Immature natural killer cell (primary cell): ENCODE data around the gene FBF1. TPM values are rescaled to one million over a fixed set of nuclear protein-coding genes. Genes with fewer than 3 reads are reported as not detected.
"Not testable (repeated sequence)": the region's sequence is repeated elsewhere in the genome, so short reads cannot be mapped to it uniquely, and the experiment has no call there.

Experiments used
- DNase-seq, 3 donors: peaks; one replicate each; pipeline ENCODE4 v3.0.0; 2022; ENCODE audit warnings: mixed read lengths in 1 of 3
- H3K27ac Mint-ChIP-seq, 6 donors: one replicate each; pipeline ENCODE4 v1.8.0; 2020; ENCODE audit warnings: mixed read lengths in 6 of 6, mild to moderate bottlenecking in 5 of 6, inconsistent platforms in 4 of 6, moderate library complexity in 3 of 6
- H3K27me3 Mint-ChIP-seq, 3 donors: one replicate each; pipeline ENCODE4 v1.8.0; 2020 to 2021; ENCODE audit warnings: low read depth in 3 of 3, mild to moderate bottlenecking in 3 of 3, mixed read lengths in 3 of 3, moderate library complexity in 3 of 3, inconsistent platforms in 1 of 3
- H3K36me3 Mint-ChIP-seq, 3 donors: one replicate each; pipeline ENCODE4 v1.8.0; 2020; ENCODE audit warnings: mixed read lengths in 3 of 3, inconsistent platforms in 2 of 3, mild to moderate bottlenecking in 2 of 3
- H3K4me1 Mint-ChIP-seq, 2 donors: one replicate each; pipeline ENCODE4 v1.8.0; 2020; ENCODE audit warnings: inconsistent platforms in 2 of 2, mild to moderate bottlenecking in 2 of 2, mixed read lengths in 2 of 2, moderate library complexity in 1 of 2
- H3K4me3 Mint-ChIP-seq, 5 donors: one replicate each; pipeline ENCODE4 v1.8.0; 2020; ENCODE audit warnings: mild to moderate bottlenecking in 5 of 5, mixed read lengths in 5 of 5, inconsistent platforms in 3 of 5, moderate library complexity in 3 of 5
- H3K9me3 Mint-ChIP-seq, 6 donors: one replicate each; pipeline ENCODE4 v1.8.0; 2020; ENCODE audit warnings: mild to moderate bottlenecking in 6 of 6, mixed read lengths in 6 of 6, inconsistent platforms in 4 of 6, moderate library complexity in 3 of 6
- polyA plus RNA-seq, 3 donors: library from polyadenylated mRNA; unstranded; fragments of 300-500 nt; fragmentation: Illumina TruSeq; gene quantifications; one replicate each; pipeline ENCODE4 v1.2.3, GENCODE V29; 2021

FBF1 gene
- polyA plus RNA-seq, 3 donors from 2014 or later = 1.6 to 7.6 TPM; not detected in 1

- H3K27ac Mint-ChIP-seq = peak overlapping the region; percentile 90 to 96 (median 94)
- H3K4me1 Mint-ChIP-seq = peaks cover 23 to 30% of the 10 kb centered on the region in 2 donors
- not testable (repeated sequence) for H3K36me3 Mint-ChIP-seq, H3K27me3 Mint-ChIP-seq, H3K9me3 Mint-ChIP-seq, DNase-seq
- peak overlapping the region in 4 of 5 donors; percentile 35 to 76 (median 43) for H3K4me3 Mint-ChIP-seq
Measured at GRCh38 chr17:75865404-75866188, 75.2 kb downstream of the FBF1 start.

GRCh38 chr17:75864887-75865286 lies 76.0 kb downstream of the FBF1 start:
- not testable (repeated sequence) for H3K9me3 Mint-ChIP-seq, H3K27me3 Mint-ChIP-seq, H3K36me3 Mint-ChIP-seq
- peak overlapping the region; percentile 59 to 76 (median 72) for H3K4me3 Mint-ChIP-seq
- H3K27ac Mint-ChIP-seq = peak overlapping the region; percentile 90 to 96 (median 94)
- peak in 2 of 3 donors; percentile 40 to 59 for DNase-seq
- peaks cover 23 to 30% of the 10 kb centered on the region in 2 donors for H3K4me1 Mint-ChIP-seq

- Mint-ChIP-seq H3K27me3 (peaks cover 0 to 4% (median 2%) of the 10 kb centered on the region in 3 donors), H3K4me3 (peak overlapping the region; percentile 59 to 76 (median 72)), H3K27ac (peak overlapping the region; percentile 90 to 96 (median 94)), H3K9me3 (no peaks in the 10 kb centered on the region), H3K36me3 (no peaks in the 10 kb centered on the region), H3K4me1 (peaks cover 23 to 30% of the 10 kb centered on the region in 2 donors)
- peak; percentile 65 to 69 (median 66) for DNase-seq
Measured at GRCh38 chr17:75864448-75864871, 76.4 kb downstream of the FBF1 start.

- peak overlapping the region in 5 of 6 donors; percentile 49 to 92 (median 64) for H3K27ac Mint-ChIP-seq
- H3K9me3 Mint-ChIP-seq = no peaks in the 10 kb centered on the region
- H3K4me3 Mint-ChIP-seq = peak overlapping the region in 2 of 5 donors; percentile 24 to 48
- no peak for DNase-seq
- peaks cover 0 to 4% (median 2%) of the 10 kb centered on the region in 3 donors for H3K27me3 Mint-ChIP-seq
- H3K36me3 Mint-ChIP-seq = no peaks in the 10 kb centered on the region
- H3K4me1 Mint-ChIP-seq = peaks cover 36 to 47% of the 10 kb centered on the region in 2 donors
Measured at GRCh38 chr17:75861927-75862317, 78.9 kb downstream of the FBF1 start.

Other genes starting within 250 kb of the FBF1 start
- under 1 TPM in 1 of 3 donors, not detected in 2; 0.24 TPM for gene ITGB4, start 219.6 kb downstream of the FBF1 start, polyA plus RNA-seq
- gene GALK1, start 175.8 kb downstream of the FBF1 start, polyA plus RNA-seq = 10 to 100 TPM; 25.1 to 86.7 (median 30.7) TPM
- 10 to 100 TPM; 26.0 to 48.4 (median 34.4) TPM for gene UNK, start 156.2 kb downstream of the FBF1 start, polyA plus RNA-seq
- gene UNC13D, start 96.6 kb downstream of the FBF1 start, polyA plus RNA-seq = 100 to 1,000 TPM in 1 of 3 donors, 10 to 100 TPM in 2; 53.1 to 124 (median 57.5) TPM
- gene WBP2, start 85.7 kb downstream of the FBF1 start, polyA plus RNA-seq = 10 to 100 TPM; 51.2 to 85.8 (median 69.1) TPM
- gene TRIM47, start 62.5 kb downstream of the FBF1 start, polyA plus RNA-seq = 1 to 10 TPM; 3.2 to 4.0 (median 3.9) TPM
- gene TRIM65, start 44.1 kb downstream of the FBF1 start, polyA plus RNA-seq = 10 to 100 TPM in 2 of 3 donors, 1 to 10 TPM in 1; 5.4 to 27.1 (median 18.7) TPM
- gene MRPL38, start 36.2 kb downstream of the FBF1 start, polyA plus RNA-seq = 10 to 100 TPM; 55.9 to 67.5 (median 64.0) TPM
- 10 to 100 TPM; 16.1 to 23.9 (median 19.1) TPM for gene ACOX1, start 38.1 kb upstream of the FBF1 start, polyA plus RNA-seq
- 10 to 100 TPM; 40.2 to 53.0 (median 43.7) TPM for gene TEN1, start 38.2 kb upstream of the FBF1 start, polyA plus RNA-seq
- gene CDK3, start 59.8 kb upstream of the FBF1 start, polyA plus RNA-seq = 1 to 10 TPM in 2 of 3 donors, not detected in 1; 1.0 to 1.1 TPM
- not detected for gene EVPL, start 86.3 kb upstream of the FBF1 start, polyA plus RNA-seq
- 10 to 100 TPM; 30.1 to 62.6 (median 61.0) TPM for gene SRP68, start 131.5 kb upstream of the FBF1 start, polyA plus RNA-seq
- gene GALR2, start 133.7 kb upstream of the FBF1 start, polyA plus RNA-seq = under 1 TPM in 1 of 3 donors, not detected in 2; 0.18 TPM
- under 1 TPM in 2 of 3 donors, not detected in 1; 0.59 to 0.60 TPM for gene ZACN, start 138.1 kb upstream of the FBF1 start, polyA plus RNA-seq
- 10 to 100 TPM; 37.2 to 78.9 (median 56.9) TPM for gene EXOC7, start 162.7 kb upstream of the FBF1 start, polyA plus RNA-seq
- not detected for gene FOXJ1, start 200.2 kb upstream of the FBF1 start, polyA plus RNA-seq